HCT116 (cell line): ENCODE results near the gene PNPLA2. TPM values are rescaled to one million over a fixed set of nuclear protein-coding genes. Genes with fewer than 3 reads are reported as not detected.

Experiments
- ATAC-seq: fragments of 200-7000 bp; cut with Tn5 transposase; 2 replicates; pipeline ENCODE4 v1.9.1; 2020; ENCODE audit warnings: mild to moderate bottlenecking, moderate library complexity
- BruUV-seq: library from RNA; stranded (reverse); fragments of 400-500 nt; replicated peaks from 2 replicates; lab custom pipeline; 2021; lab: Mats Ljungman, UMichigan
- CTCF ChIA-PET: fragments of 300-600 bp; sonication (Branson Sonifier 250); formaldehyde crosslinking; loops from one replicate; lab custom pipeline; 2021; ENCODE audit warnings: antibody characterized with exemption; lab: Charles Lee
- POLR2A ChIA-PET: fragments of 300-600, 350-600 bp; sonication (Branson Sonifier 250); formaldehyde crosslinking; loops from one replicate; lab custom pipeline; 2021; ENCODE audit warnings: antibody characterized with exemption; lab: Charles Lee
- RAD21 ChIA-PET, 2 experiments: fragments of 300-600 bp; sonication (Branson Sonifier 250); formaldehyde crosslinking; loops; one replicate each; lab custom pipeline; 2023; ENCODE audit warnings: low total read pairs in 2 of 2; ENCODE audit not compliant: uncharacterized antibody in 2 of 2, unreplicated experiment in 2 of 2, low non-redundant PET in 1 of 2; lab: Charles Lee
- DNase-seq: peaks from one replicate; pipeline ENCODE4 v3.0.0-alpha.2; 2010; ENCODE audit warnings: low read depth, low spot score
- H2AFZ ChIP-seq: fragments of 200-600 bp; shearing (Covaris generic), sonication (generic); 2 replicates; pipeline ENCODE4 v1.6.1; 2017; ENCODE audit warnings: low read depth, mixed run types, mixed read lengths, antibody characterized with exemption, low read length; ENCODE audit not compliant: poor library complexity, severe bottlenecking
- H3K27ac ChIP-seq: 2 replicates; pipeline ENCODE4 v1.5.1; 2012; ENCODE audit warnings: low read depth, low read length
- H3K27me3 ChIP-seq: fragments of 200-600 bp; sonication (generic); 2 replicates; pipeline ENCODE4 v1.6.1; 2016; ENCODE audit warnings: mixed run types, low read length, mixed read lengths; ENCODE audit not compliant: insufficient read depth
- H3K36me3 ChIP-seq, 2 experiments: fragments of 200-500 bp in 1 of 2; fragments of 200-600 bp in 1 of 2; sonication (Bioruptor generic) in 1 of 2; sonication (generic) in 1 of 2; 2 replicates each; pipeline versions ENCODE4 v1.5.1 to v1.6.1; 2014 to 2016; ENCODE audit warnings: low read length in 2 of 2, inconsistent platforms in 1 of 2, mixed read lengths in 1 of 2, mixed run types in 1 of 2; ENCODE audit not compliant: insufficient read depth in 2 of 2, control insufficient read depth in 1 of 2
- H3K4me1 ChIP-seq, 2 experiments: fragments of 200-600 bp in 1 of 2; sonication (generic) in 1 of 2; 2 replicates each; pipeline versions ENCODE4 v1.5.1 to v1.6.1; 2012 to 2017; ENCODE audit warnings: low read length in 2 of 2, inconsistent platforms in 1 of 2, mild to moderate bottlenecking in 1 of 2, mixed read lengths in 1 of 2, mixed run types in 1 of 2, moderate library complexity in 1 of 2; ENCODE audit not compliant: insufficient read depth in 2 of 2, control insufficient read depth in 1 of 2
- H3K4me2 ChIP-seq: fragments of 200-600 bp; sonication (generic); 2 replicates; pipeline ENCODE4 v1.6.1; 2017; ENCODE audit warnings: mixed run types, low read length, mixed read lengths
- H3K4me3 ChIP-seq, 2 experiments: fragments of 200-600 bp in 1 of 2; sonication (generic) in 1 of 2; replicated peaks in 1 of 2; 2 replicates each; pipeline ENCODE4 v1.5.1; 2011 to 2016; ENCODE audit warnings: low read length in 2 of 2, control low read depth in 1 of 2, low read depth in 1 of 2, mild to moderate bottlenecking in 1 of 2, mixed read lengths in 1 of 2, mixed run types in 1 of 2
- H3K79me2 ChIP-seq: fragments of 200-600 bp; sonication (generic); 2 replicates; pipeline ENCODE4 v1.6.1; 2017; ENCODE audit warnings: mild to moderate bottlenecking, mixed run types, low read length, moderate library complexity, mixed read lengths; ENCODE audit not compliant: insufficient read depth
- H3K9ac ChIP-seq: fragments of 200-600 bp; sonication (generic); 2 replicates; pipeline ENCODE4 v1.6.1; 2016; ENCODE audit warnings: low read length, mixed read lengths
- H3K9me2 ChIP-seq: fragments of 200-600 bp; sonication (generic), shearing (Covaris generic); 2 replicates; pipeline ENCODE4 v1.6.1; 2017; ENCODE audit warnings: mixed run types, mild to moderate bottlenecking, moderate library complexity; ENCODE audit not compliant: insufficient read depth
- H3K9me3 ChIP-seq, 2 experiments: fragments of 200-500 bp in 1 of 2; fragments of 200-600 bp in 1 of 2; sonication (Bioruptor generic) in 1 of 2; sonication (generic) in 1 of 2; 2 replicates each; pipeline ENCODE4 v1.6.1; 2014 to 2017; ENCODE audit warnings: low read length in 2 of 2, mixed read lengths in 2 of 2, inconsistent platforms in 1 of 2, low read depth in 1 of 2, mild to moderate bottlenecking in 1 of 2, mixed run types in 1 of 2, moderate library complexity in 1 of 2; ENCODE audit not compliant: control insufficient read depth in 1 of 2, insufficient read depth in 1 of 2
- H4K20me1 ChIP-seq: fragments of 200-600 bp; sonication (generic), shearing (Covaris generic); 2 replicates; pipeline ENCODE4 v1.6.1; 2017; ENCODE audit warnings: mixed run types, mild to moderate bottlenecking, moderate library complexity; ENCODE audit not compliant: insufficient read depth
- CEBPB ChIP-seq: IDR thresholded peaks from 2 replicates; pipeline ENCODE4 v1.6.1; 2012; ENCODE audit warnings: low read depth
- JUND ChIP-seq: IDR thresholded peaks from 2 replicates; pipeline ENCODE4 v1.6.1; 2012
- REST ChIP-seq: IDR thresholded peaks from 2 replicates; pipeline ENCODE4 v1.6.1; 2012; ENCODE audit warnings: low read depth
- SIN3A ChIP-seq: IDR thresholded peaks from 2 replicates; pipeline ENCODE4 v1.6.1; 2012; ENCODE audit warnings: low read depth
- SRF ChIP-seq: IDR thresholded peaks from 2 replicates; pipeline ENCODE4 v1.6.1; 2012; ENCODE audit warnings: low read depth
- TCF7L2 ChIP-seq: IDR thresholded peaks from 2 replicates; pipeline ENCODE4 v1.7.0; 2011; ENCODE audit warnings: borderline replicate concordance, inconsistent platforms; ENCODE audit not compliant: insufficient read depth, insufficient read length; ENCODE audit errors: extremely low read depth
- ZBTB33 ChIP-seq: IDR thresholded peaks from 2 replicates; pipeline ENCODE4 v1.6.1; 2011; ENCODE audit warnings: mild to moderate bottlenecking, low read length, moderate library complexity; ENCODE audit not compliant: insufficient replicate concordance; ENCODE audit errors: extremely low read depth
- ZFX ChIP-seq: fragments of 450-650 bp; IDR thresholded peaks from 2 replicates; pipeline ENCODE4 v1.6.1; 2017
- intact Hi-C: fragments of 100-400 bp; cut with micrococcal nuclease; formaldehyde crosslinking; loops from 2 replicates; pipeline ENCODE4 v1.10.0; 2022
- total RNA-seq: library from RNA; stranded (reverse); gene quantifications from one replicate; pipeline ENCODE4 v1.2.1, GENCODE V29; 2021; ENCODE audit not compliant: unreplicated experiment

Gene PNPLA2
- total RNA-seq, 1 experiment from 2014 or later, result 124 TPM

GRCh38 chr11:872799-873198 lies 54.1 kb downstream of the PNPLA2 start:
- BruUV-seq, result no TSS peak
- Histone ChIP-seq H4K20me1 (no peaks in the 10 kb centered on the region), H3K9me3 (no peaks in the 10 kb centered on the region), H3K27ac (no peak overlapping the region), H3K4me3 (no peak overlapping the region), H3K36me3 (no peaks in the 10 kb centered on the region), H3K4me2 (peak overlapping the region; percentile 38), H3K27me3 (no peaks in the 10 kb centered on the region), H2AFZ (no peak overlapping the region), H3K9me2 (no peaks in the 10 kb centered on the region), H3K79me2 (no peaks in the 10 kb centered on the region), H3K4me1 (peaks cover 0 to 21% of the 10 kb centered on the region in 2 experiments; a peak in 3 of 4 replicates), H3K9ac (no peak overlapping the region)
- CTCF ChIA-PET, result interaction anchor here (1.0 kb wide), 1 partner anchor 16 kb away, joined by 3 read pairs; no protein-coding TSS in a partner anchor
- no peak for TF ChIP-seq SRF
- TF ChIP-seq TCF7L2, result no peak
- TF ChIP-seq CEBPB, result no peak
- TF ChIP-seq SIN3A, result no peak
- no peak for TF ChIP-seq REST
- no peak for TF ChIP-seq ZBTB33
- no peak for TF ChIP-seq ZFX
- no peak for TF ChIP-seq JUND
- DNase-seq (no peak), ATAC-seq (no peak)
- RAD21 ChIA-PET, result no interaction called here
- intact Hi-C loops, result loop anchor here (10.0 kb wide), 1 partner anchor 182 kb away; no protein-coding TSS in a partner anchor
- POLR2A ChIA-PET, result no interaction called here
